ENCODE measurements around the gene PDZD2. TPM values are rescaled to one million over a fixed set of nuclear protein-coding genes. Genes with fewer than 3 reads are reported as not detected.

Gene PDZD2
- total RNA-seq, 1 donor from 2014 or later: 70.9 TPM

DNA sequence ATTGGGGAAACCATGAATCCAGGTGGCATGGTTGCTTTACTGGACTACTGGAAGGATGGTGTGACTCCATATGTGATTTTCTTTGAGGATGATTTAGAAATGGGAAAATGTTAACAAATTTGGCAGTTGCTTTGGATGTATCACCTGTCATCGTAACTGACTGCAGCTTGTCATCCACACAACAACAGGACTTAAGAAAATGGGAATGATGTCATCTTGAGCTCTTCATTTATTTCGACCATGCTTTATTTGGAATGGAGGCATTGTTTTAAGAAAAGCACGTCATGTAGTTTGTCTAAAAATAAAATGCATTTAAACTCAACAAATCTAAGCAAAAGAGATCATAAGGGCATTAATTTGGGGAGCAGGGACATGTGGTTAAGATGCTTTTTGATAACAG, 270.1 kb downstream of the PDZD2 start:
- DNase-seq (no peak), ATAC-seq (no peak)
- H3K4me1 ChIP-seq: no peaks in the 10 kb centered on the region
- H3K36me3 ChIP-seq: no peaks in the 10 kb centered on the region
- TF ChIP-seq, protein P1, sequence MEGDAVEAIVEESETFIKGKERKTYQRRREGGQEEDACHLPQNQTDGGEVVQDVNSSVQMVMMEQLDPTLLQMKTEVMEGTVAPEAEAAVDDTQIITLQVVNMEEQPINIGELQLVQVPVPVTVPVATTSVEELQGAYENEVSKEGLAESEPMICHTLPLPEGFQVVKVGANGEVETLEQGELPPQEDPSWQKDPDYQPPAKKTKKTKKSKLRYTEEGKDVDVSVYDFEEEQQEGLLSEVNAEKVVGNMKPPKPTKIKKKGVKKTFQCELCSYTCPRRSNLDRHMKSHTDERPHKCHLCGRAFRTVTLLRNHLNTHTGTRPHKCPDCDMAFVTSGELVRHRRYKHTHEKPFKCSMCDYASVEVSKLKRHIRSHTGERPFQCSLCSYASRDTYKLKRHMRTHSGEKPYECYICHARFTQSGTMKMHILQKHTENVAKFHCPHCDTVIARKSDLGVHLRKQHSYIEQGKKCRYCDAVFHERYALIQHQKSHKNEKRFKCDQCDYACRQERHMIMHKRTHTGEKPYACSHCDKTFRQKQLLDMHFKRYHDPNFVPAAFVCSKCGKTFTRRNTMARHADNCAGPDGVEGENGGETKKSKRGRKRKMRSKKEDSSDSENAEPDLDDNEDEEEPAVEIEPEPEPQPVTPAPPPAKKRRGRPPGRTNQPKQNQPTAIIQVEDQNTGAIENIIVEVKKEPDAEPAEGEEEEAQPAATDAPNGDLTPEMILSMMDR (IDR thresholded peaks at IDR 0.05): no peak
- H3K27me3 ChIP-seq: no peaks in the 10 kb centered on the region
- intact Hi-C loops (cut with DNase I): no loop called here
- no peak overlapping the region for H3K4me3 ChIP-seq
- no peak overlapping the region for H3K27ac ChIP-seq
- no peaks in the 10 kb centered on the region for H3K9me3 ChIP-seq

DNA sequence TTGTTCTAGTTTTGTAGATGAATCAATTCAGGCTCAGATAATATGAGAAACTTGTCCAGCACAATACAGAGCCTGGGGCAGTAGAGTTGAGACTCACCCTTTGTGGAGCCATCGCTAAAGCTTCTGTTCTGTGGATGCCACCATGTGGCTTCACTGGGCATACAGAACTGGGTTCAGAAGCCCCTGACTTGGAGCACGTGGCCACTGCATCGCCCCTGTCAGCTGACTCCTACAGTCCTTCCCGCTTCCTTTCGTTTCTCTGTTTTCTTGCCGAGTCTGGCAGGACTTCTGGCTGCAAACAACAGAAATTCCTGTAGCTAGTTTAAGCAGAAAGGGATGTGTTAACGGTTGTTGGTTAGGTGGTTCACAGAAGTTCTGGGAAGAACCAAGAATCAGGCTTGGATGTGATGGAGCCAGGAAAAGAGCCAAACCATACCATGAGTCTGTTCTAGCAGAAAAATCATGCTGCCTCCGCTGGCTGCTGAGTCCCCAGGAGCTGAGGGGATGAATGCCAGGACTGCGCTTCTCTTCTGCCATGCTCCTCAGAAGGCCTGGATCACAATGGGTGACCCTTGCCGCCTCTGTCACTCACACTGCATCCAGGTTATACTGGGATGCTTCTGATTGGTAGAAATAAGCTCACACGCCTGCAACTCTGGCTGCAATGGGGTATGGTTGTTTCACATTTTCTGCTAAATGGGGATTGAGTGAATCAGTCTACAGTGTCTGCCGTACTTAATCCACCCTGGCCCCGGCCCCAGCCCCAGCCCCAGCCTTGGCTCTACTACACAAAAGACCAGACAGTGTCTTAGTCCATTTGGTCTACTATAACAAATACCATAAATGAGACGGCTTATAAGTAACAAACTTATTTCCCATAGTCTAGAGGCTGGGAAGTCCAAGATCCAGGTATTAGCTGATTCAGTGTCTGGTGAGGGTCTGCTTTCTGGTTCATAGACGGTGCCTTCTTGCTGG, 272.6 kb downstream of the PDZD2 start:
- no peaks in the 10 kb centered on the region for H3K4me1 ChIP-seq
- no peaks in the 10 kb centered on the region for H3K27me3 ChIP-seq
- no peak overlapping the region for H3K27ac ChIP-seq
- TF ChIP-seq, protein P1 (IDR thresholded peaks at IDR 0.05): no peak
- intact Hi-C loops (cut with DNase I): no loop called here
- no peaks in the 10 kb centered on the region for H3K9me3 ChIP-seq
- no peak overlapping the region for H3K4me3 ChIP-seq
- no peak for ATAC-seq
- no peaks in the 10 kb centered on the region for H3K36me3 ChIP-seq
- DNase-seq: peak; percentile 19

DNA sequence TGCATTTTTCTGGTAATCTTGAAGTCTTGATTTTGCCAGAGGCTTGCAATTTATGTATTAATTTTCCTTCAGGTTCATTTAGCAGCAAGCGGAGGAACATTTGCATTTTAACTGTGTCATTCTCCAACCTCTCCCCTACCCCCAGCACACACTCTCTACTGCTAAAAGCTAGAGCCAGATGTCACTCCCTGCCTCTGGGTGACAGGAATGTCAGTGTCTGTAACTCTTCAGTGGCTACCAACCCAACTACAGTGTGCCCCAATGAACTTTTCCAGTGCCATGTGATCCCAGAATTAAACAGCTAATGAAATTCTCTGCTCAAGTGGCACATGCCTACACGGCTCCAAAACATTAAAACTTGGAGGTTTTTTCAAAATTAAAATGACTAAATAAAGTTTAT, 274.9 kb downstream of the PDZD2 start:
- no peak for DNase-seq
- ATAC-seq: no peak

DNA sequence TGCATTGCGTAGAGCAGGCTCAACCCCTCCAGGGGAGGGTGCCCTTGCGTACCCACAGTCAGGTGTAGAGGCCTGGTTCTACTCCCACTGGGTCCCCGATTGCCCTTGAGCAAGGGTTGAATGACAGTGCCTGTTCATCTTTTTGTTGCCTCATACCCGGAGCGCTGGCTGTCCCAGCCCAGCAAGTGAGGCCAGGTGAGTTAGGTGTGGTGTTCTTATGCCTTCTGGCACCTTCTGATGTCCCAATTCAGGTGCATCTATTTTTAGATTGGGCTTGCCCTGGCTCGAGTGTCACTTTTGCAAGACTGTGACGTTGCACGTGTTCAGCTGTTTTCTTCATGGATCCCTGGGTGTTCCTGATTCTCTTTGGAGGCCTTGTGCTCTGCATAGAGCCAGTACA, 277.4 kb downstream of the PDZD2 start:
- intact Hi-C loops (cut with DNase I): no loop called here
- ATAC-seq (peak; percentile 83), DNase-seq (no peak)
- Histone ChIP-seq H3K4me3 (no peak overlapping the region), H3K9me3 (no peaks in the 10 kb centered on the region), H3K27me3 (no peaks in the 10 kb centered on the region), H3K27ac (no peak overlapping the region), H3K36me3 (no peaks in the 10 kb centered on the region), H3K4me1 (no peaks in the 10 kb centered on the region)
- TF ChIP-seq, protein P1 (IDR thresholded peaks at IDR 0.05): no peak

More for the DNA sequence above, 274.9 kb downstream of the PDZD2 start:
- intact Hi-C loops (cut with DNase I): no loop called here
- Histone ChIP-seq H3K27ac (no peak overlapping the region), H3K36me3 (no peaks in the 10 kb centered on the region), H3K4me3 (no peak overlapping the region), H3K4me1 (no peaks in the 10 kb centered on the region), H3K9me3 (no peaks in the 10 kb centered on the region), H3K27me3 (no peaks in the 10 kb centered on the region)
- TF ChIP-seq, protein P1 (IDR thresholded peaks at IDR 0.05): no peak

DNA sequence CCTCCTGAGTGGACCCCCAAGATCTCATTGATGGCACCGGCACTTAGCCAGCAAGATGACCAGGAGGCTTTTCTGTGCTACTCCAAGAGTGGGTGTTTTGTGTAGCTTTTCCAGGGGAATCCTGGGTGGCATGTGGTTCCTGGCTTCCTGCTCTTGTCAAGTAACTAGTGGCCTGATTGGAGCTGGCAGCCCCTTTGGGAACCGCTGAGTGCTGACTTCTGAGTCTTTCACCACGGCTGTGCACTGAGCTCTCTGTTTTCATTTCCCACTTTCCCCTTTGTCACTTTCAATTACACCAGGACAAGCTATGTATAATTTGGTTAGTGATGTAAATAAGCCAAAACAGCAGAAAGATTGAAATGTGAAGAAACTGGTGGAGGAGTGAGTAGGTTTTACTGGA, 279.8 kb downstream of the PDZD2 start:
- Histone ChIP-seq H3K4me1 (peaks cover 4% of the 10 kb centered on the region), H3K27ac (no peak overlapping the region), H3K36me3 (no peaks in the 10 kb centered on the region), H3K27me3 (no peaks in the 10 kb centered on the region), H3K4me3 (no peak overlapping the region), H3K9me3 (no peaks in the 10 kb centered on the region)
- TF ChIP-seq, protein P1 (IDR thresholded peaks at IDR 0.05): no peak
- DNase-seq (no peak), ATAC-seq (no peak)
- intact Hi-C loops (cut with DNase I): no loop called here

Measured in upper lobe of right lung (tissue), 1 donor.